Adrenal gland (tissue), 5 donors: Measurements from ENCODE around the gene COPS6.

Experiments
- POLR2A ChIP-seq, 2 donors: fragments of 450-650 bp; IDR thresholded peaks; one replicate each; pipeline ENCODE4 v1.6.1; 2017; ENCODE audit warnings: antibody characterized with exemption in 2 of 2, mild to moderate bottlenecking in 2 of 2, moderate library complexity in 1 of 2
- TF ChIP-seq, protein P1 (sequence below), 6 experiments: fragments of 450-650 bp in 4 of 6; fragments of 200-600 bp in 2 of 6; sonication (generic) in 1 of 6; IDR thresholded peaks; 1 replicate in 5 of 6; 2 replicates in 1 of 6; pipeline versions ENCODE4 v1.5.1 to v1.8.0; 2016 to 2021; ENCODE audit warnings: antibody characterized with exemption in 6 of 6, mild to moderate bottlenecking in 2 of 6, moderate library complexity in 1 of 6
- donor health status: DM: no; HTN: no; CAD: no.

DNA sequence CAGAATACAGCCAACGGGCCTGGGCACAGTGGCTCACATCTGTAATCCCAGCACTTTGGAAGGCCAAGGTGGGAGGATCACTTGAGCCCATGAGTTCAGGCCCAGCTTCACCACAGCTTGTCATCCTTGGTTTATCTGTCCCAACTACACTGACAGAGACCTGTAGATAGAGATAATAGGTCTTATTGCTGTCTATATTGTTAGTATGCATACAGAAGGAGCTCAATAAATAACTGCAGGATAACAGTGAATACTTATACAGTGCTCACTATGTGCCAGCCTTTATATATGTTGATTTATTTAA is 31.9 kb downstream of the COPS6 start:
- TF ChIP-seq, protein P1, sequence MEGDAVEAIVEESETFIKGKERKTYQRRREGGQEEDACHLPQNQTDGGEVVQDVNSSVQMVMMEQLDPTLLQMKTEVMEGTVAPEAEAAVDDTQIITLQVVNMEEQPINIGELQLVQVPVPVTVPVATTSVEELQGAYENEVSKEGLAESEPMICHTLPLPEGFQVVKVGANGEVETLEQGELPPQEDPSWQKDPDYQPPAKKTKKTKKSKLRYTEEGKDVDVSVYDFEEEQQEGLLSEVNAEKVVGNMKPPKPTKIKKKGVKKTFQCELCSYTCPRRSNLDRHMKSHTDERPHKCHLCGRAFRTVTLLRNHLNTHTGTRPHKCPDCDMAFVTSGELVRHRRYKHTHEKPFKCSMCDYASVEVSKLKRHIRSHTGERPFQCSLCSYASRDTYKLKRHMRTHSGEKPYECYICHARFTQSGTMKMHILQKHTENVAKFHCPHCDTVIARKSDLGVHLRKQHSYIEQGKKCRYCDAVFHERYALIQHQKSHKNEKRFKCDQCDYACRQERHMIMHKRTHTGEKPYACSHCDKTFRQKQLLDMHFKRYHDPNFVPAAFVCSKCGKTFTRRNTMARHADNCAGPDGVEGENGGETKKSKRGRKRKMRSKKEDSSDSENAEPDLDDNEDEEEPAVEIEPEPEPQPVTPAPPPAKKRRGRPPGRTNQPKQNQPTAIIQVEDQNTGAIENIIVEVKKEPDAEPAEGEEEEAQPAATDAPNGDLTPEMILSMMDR (IDR thresholded peaks at IDR 0.05), result no peak
- TF ChIP-seq POLR2A (IDR thresholded peaks at IDR 0.05), result no peak
